SU-DHL-6 (cell line): ENCODE measurements around the gene RALGAPA1.

ENCODE experiments used
- EZH2phosphoT487 ChIP-seq: fragments of 200-600 bp; sonication (generic), shearing (Covaris generic); conservative IDR thresholded peaks from 2 replicates; pipeline ENCODE4 v1.6.1; 2018; ENCODE audit warnings: mild to moderate bottlenecking, antibody characterized with exemption, low read length, moderate library complexity, mixed read lengths
- TF ChIP-seq, protein P1 (sequence below): fragments of 200-600 bp; sonication (generic); IDR thresholded peaks from one replicate; pipeline ENCODE4 v1.5.1; 2017; ENCODE audit warnings: antibody characterized with exemption, mild to moderate bottlenecking, low read length, moderate library complexity; ENCODE audit not compliant: insufficient read depth, poor library complexity, severe bottlenecking

DNA sequence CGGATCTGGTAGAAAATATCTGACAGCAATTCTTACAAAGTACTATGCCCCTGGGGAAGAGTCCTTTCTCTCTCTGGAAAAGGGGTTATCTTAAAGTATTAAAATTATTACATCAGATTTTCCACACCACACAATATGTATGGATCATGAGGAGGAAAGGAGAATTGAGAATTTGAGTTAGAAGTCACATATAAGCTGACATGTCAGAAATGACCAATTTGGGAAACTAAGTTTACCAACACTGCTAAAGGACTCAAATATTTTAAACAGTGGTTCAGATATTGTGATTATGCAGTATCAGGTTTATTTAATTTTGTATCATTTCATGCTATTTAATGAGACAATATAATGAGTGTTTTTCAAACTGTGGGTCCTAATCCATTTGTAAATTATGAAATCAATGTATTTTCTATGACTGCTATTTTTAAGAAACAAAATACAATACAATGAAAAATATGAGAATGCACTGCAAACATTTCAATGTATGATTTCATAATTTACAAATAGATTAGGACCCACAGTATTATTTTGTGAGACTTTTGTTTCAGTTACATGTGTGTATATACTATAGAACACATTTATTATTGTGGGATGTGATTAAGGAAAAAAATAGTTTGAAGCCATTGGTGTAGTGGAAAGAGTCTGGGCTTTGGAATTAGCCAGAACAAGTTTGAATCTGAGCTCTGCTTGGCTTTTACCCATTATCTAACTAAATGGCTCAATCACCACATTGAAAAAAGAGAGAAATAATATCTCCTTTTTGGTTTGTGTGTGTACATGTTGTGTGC lies 276.9 kb downstream of the RALGAPA1 start:
- TF ChIP-seq, protein P1, sequence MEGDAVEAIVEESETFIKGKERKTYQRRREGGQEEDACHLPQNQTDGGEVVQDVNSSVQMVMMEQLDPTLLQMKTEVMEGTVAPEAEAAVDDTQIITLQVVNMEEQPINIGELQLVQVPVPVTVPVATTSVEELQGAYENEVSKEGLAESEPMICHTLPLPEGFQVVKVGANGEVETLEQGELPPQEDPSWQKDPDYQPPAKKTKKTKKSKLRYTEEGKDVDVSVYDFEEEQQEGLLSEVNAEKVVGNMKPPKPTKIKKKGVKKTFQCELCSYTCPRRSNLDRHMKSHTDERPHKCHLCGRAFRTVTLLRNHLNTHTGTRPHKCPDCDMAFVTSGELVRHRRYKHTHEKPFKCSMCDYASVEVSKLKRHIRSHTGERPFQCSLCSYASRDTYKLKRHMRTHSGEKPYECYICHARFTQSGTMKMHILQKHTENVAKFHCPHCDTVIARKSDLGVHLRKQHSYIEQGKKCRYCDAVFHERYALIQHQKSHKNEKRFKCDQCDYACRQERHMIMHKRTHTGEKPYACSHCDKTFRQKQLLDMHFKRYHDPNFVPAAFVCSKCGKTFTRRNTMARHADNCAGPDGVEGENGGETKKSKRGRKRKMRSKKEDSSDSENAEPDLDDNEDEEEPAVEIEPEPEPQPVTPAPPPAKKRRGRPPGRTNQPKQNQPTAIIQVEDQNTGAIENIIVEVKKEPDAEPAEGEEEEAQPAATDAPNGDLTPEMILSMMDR = no peak
- no peak for TF ChIP-seq EZH2phosphoT487
